Measurements from ENCODE around the gene TNFRSF25.

- TF ChIP-seq CTCF (IDR thresholded peaks at IDR 0.05) (no peak), POLR2A (IDR thresholded peaks at IDR 0.05) (no peak)
Observed at GRCh38 chr1:6466751-6467150, 778 bp upstream of the TNFRSF25 start.

Measured in heart left ventricle (tissue), 13 donors.